SU-DHL-6 (cell line): ENCODE results near the gene PPP1R12B.

Experiments used
- CTCF ChIP-seq: fragments of 200-600 bp; sonication (generic); IDR thresholded peaks from one replicate; pipeline ENCODE4 v1.5.1; 2017; ENCODE audit warnings: antibody characterized with exemption, mild to moderate bottlenecking, low read length, moderate library complexity; ENCODE audit not compliant: insufficient read depth, poor library complexity, severe bottlenecking
- EZH2phosphoT487 ChIP-seq: fragments of 200-600 bp; sonication (generic), shearing (Covaris generic); conservative IDR thresholded peaks from 2 replicates; pipeline ENCODE4 v1.6.1; 2018; ENCODE audit warnings: mild to moderate bottlenecking, antibody characterized with exemption, low read length, moderate library complexity, mixed read lengths

GRCh38 chr1:202616355-202616915, 267.9 kb downstream of the PPP1R12B start:
- TF ChIP-seq CTCF (no peak), EZH2phosphoT487 (no peak)
